H9 (cell line): Measurements from ENCODE around the gene KRT28. TPM values are rescaled to one million over a fixed set of nuclear protein-coding genes. Genes with fewer than 3 reads are reported as not detected.

Experiments used
- DNase-seq: peaks from one replicate; pipeline ENCODE4 v3.0.0-alpha.2; 2017
- H2AFZ ChIP-seq: one replicate; pipeline ENCODE4 v1.6.1; 2013; ENCODE audit warnings: mild to moderate bottlenecking, low read length, control low read depth, moderate library complexity
- H2AK5ac ChIP-seq: 2 replicates; pipeline ENCODE4 v1.6.1; 2013; ENCODE audit warnings: low read length, control low read depth, mixed read lengths; ENCODE audit not compliant: insufficient read length
- H2BK120ac ChIP-seq: one replicate; pipeline ENCODE4 v1.6.1; 2013; ENCODE audit warnings: low read depth, mild to moderate bottlenecking, low read length, control low read depth, inconsistent platforms; ENCODE audit not compliant: poor library complexity, severe bottlenecking
- H2BK12ac ChIP-seq: 2 replicates; pipeline ENCODE4 v1.6.1; 2013; ENCODE audit warnings: low read length, control low read depth, mixed read lengths, low read depth; ENCODE audit not compliant: insufficient read length
- H2BK15ac ChIP-seq: 2 replicates; pipeline ENCODE4 v1.6.1; 2013; ENCODE audit warnings: low read depth, low read length, control low read depth
- H2BK20ac ChIP-seq: one replicate; pipeline ENCODE4 v1.6.1; 2013; ENCODE audit warnings: low read depth, mild to moderate bottlenecking, low read length, control low read depth, inconsistent platforms; ENCODE audit not compliant: poor library complexity, severe bottlenecking
- H2BK5ac ChIP-seq: 2 replicates; pipeline ENCODE4 v1.6.1; 2013; ENCODE audit warnings: low read length, control low read depth, mixed read lengths; ENCODE audit not compliant: insufficient read length
- H3K14ac ChIP-seq: 2 replicates; pipeline ENCODE4 v1.6.1; 2013; ENCODE audit warnings: low read length, control low read depth; ENCODE audit not compliant: insufficient read depth
- H3K18ac ChIP-seq: 2 replicates; pipeline ENCODE4 v1.6.1; 2013; ENCODE audit warnings: low read depth, mild to moderate bottlenecking, mixed read lengths, low read length, control low read depth; ENCODE audit not compliant: insufficient read length
- H3K23ac ChIP-seq: 2 replicates; pipeline ENCODE4 v1.6.1; 2013; ENCODE audit warnings: low read length, control low read depth, mixed read lengths, low read depth; ENCODE audit not compliant: insufficient read length
- H3K23me2 ChIP-seq: 2 replicates; pipeline ENCODE4 v1.6.1; 2013; ENCODE audit warnings: low read depth, mild to moderate bottlenecking, mixed read lengths, low read length, control low read depth; ENCODE audit not compliant: insufficient read length, poor library complexity, severe bottlenecking
- H3K27ac ChIP-seq: 2 replicates; pipeline ENCODE4 v1.5.1; 2013; ENCODE audit warnings: low read length, control low read depth, mixed read lengths, low read depth; ENCODE audit not compliant: insufficient read length
- H3K27me3 ChIP-seq: 2 replicates; pipeline ENCODE4 v1.6.1; 2013; ENCODE audit warnings: low read length, control low read depth, inconsistent platforms; ENCODE audit not compliant: insufficient read depth
- H3K4ac ChIP-seq: 2 replicates; pipeline ENCODE4 v1.6.1; 2013; ENCODE audit warnings: low read depth, mild to moderate bottlenecking, control low read depth, inconsistent platforms, low read length, moderate library complexity
- H3K4me1 ChIP-seq: 2 replicates; pipeline ENCODE4 v1.6.1; 2013; ENCODE audit warnings: low read length, control low read depth, inconsistent platforms; ENCODE audit not compliant: insufficient read depth
- H3K4me2 ChIP-seq: 2 replicates; pipeline ENCODE4 v1.6.1; 2013; ENCODE audit warnings: low read length, control low read depth, mixed read lengths; ENCODE audit not compliant: insufficient read length, insufficient read depth
- H3K56ac ChIP-seq: 2 replicates; pipeline ENCODE4 v1.6.1; 2013; ENCODE audit warnings: low read depth, mild to moderate bottlenecking, mixed read lengths, low read length, control low read depth; ENCODE audit not compliant: insufficient read length
- H3K79me1 ChIP-seq: 2 replicates; pipeline ENCODE4 v1.6.1; 2013; ENCODE audit warnings: low read depth, mild to moderate bottlenecking, moderate library complexity, low read length, control low read depth, inconsistent platforms; ENCODE audit not compliant: insufficient read depth, poor library complexity, severe bottlenecking
- H3K79me2 ChIP-seq: 2 replicates; pipeline ENCODE4 v1.6.1; 2013; ENCODE audit warnings: low read length, control low read depth, inconsistent platforms; ENCODE audit not compliant: insufficient read depth
- H3K9ac ChIP-seq: 2 replicates; pipeline ENCODE4 v1.6.1; 2013; ENCODE audit warnings: low read length, control low read depth, mixed read lengths; ENCODE audit not compliant: insufficient read length; ENCODE audit errors: extremely low read depth
- H3K9me3 ChIP-seq: one replicate; pipeline ENCODE4 v1.6.1; 2013; ENCODE audit warnings: low read depth, low read length, inconsistent platforms; ENCODE audit not compliant: control insufficient read depth
- H3T11ph ChIP-seq: one replicate; pipeline ENCODE4 v1.6.1; 2013; ENCODE audit warnings: mild to moderate bottlenecking, low read length, control low read depth, inconsistent platforms
- H4K20me1 ChIP-seq: one replicate; pipeline ENCODE4 v1.6.1; 2013; ENCODE audit not compliant: control insufficient read depth, insufficient read length, insufficient read depth
- H4K5ac ChIP-seq: 2 replicates; pipeline ENCODE4 v1.6.1; 2013; ENCODE audit warnings: low read depth, mild to moderate bottlenecking, mixed read lengths, low read length, control low read depth; ENCODE audit not compliant: insufficient read length
- H4K8ac ChIP-seq: replicated peaks from 2 replicates; pipeline ENCODE4 v1.6.1; 2013; ENCODE audit warnings: low read length, control low read depth, mixed read lengths, low read depth; ENCODE audit not compliant: insufficient read length
- H4K91ac ChIP-seq: 2 replicates; pipeline ENCODE4 v1.6.1; 2013; ENCODE audit warnings: low read depth, mild to moderate bottlenecking, moderate library complexity, mixed read lengths, low read length, control low read depth; ENCODE audit not compliant: insufficient read length
- H3K27ac Mint-ChIP-seq, 3 experiments: 2 replicates in 2 of 3; 3 replicates in 1 of 3; pipeline ENCODE4 v1.8.0; 2020 to 2021; ENCODE audit warnings: mixed read lengths in 3 of 3, mild to moderate bottlenecking in 1 of 3, moderate library complexity in 1 of 3
- H3K27me3 Mint-ChIP-seq: 2 replicates; pipeline ENCODE4 v1.8.0; 2021; ENCODE audit warnings: low read depth, mild to moderate bottlenecking, moderate library complexity, mixed read lengths
- H3K36me3 Mint-ChIP-seq, 3 experiments: 2 replicates in 2 of 3; 3 replicates in 1 of 3; pipeline ENCODE4 v1.8.0; 2020 to 2021; ENCODE audit warnings: low read depth in 3 of 3, mixed read lengths in 3 of 3; ENCODE audit not compliant: insufficient read depth in 1 of 3
- H3K4me1 Mint-ChIP-seq, 2 experiments: 2 replicates each; pipeline ENCODE4 v1.8.0; 2020; ENCODE audit warnings: mixed read lengths in 2 of 2
- H3K4me3 Mint-ChIP-seq, 2 experiments: 2 replicates in 1 of 2; 3 replicates in 1 of 2; pipeline ENCODE4 v1.8.0; 2020 to 2021; ENCODE audit warnings: mild to moderate bottlenecking in 2 of 2, mixed read lengths in 2 of 2, moderate library complexity in 1 of 2
- H3K9me3 Mint-ChIP-seq, 2 experiments: 2 replicates in 1 of 2; 3 replicates in 1 of 2; pipeline ENCODE4 v1.8.0; 2020; ENCODE audit warnings: mild to moderate bottlenecking in 2 of 2, mixed read lengths in 2 of 2, moderate library complexity in 1 of 2
- WGBS: extraction: QIAGEN DNeasy Blood & Tissue Kit; methylation state at CpG from one replicate; pipeline ENCODE4 v1.1.7; 2013; ENCODE audit warnings: missing lambda C conversion rate, low lambda C conversion rate, mixed read lengths; ENCODE audit not compliant: insufficient read length; ENCODE audit errors: extremely low coverage; 5-methylcytosine and 5-hydroxymethylcytosine counted together
- total RNA-seq: library from RNA; stranded (reverse); gene quantifications from 2 replicates; pipeline ENCODE4 v1.2.1, GENCODE V29; 2021
- TF ChIP-seq, protein P1 (sequence below): fragments of 200-600 bp; sonication (generic); conservative IDR thresholded peaks from 3 replicates; pipeline ENCODE4 v1.8.0; 2021; ENCODE audit warnings: antibody characterized with exemption, mild to moderate bottlenecking

The KRT28 gene
- total RNA-seq, 1 experiment from 2014 or later, result not detected

- H3K27me3 ChIP-seq, result no peaks in the 10 kb centered on the region; the same call in 1 of the 2 replicates
Measured at GRCh38 chr17:40843242-40843641, 43.5 kb upstream of the KRT28 start.

More at GRCh38 chr17:40843242-40843641, 43.5 kb upstream of the KRT28 start:
- Histone ChIP-seq H3K79me1 (no peaks in the 10 kb centered on the region), H2BK5ac (no peak overlapping the region), H3K9ac (no peak overlapping the region), H3K56ac (no peak overlapping the region), H3K4me2 (no peak overlapping the region), H2AK5ac (no peak overlapping the region), H4K20me1 (no peaks in the 10 kb centered on the region), H3K14ac (no peak overlapping the region), H3K27ac (no peak overlapping the region), H3K4ac (no peak overlapping the region), H2BK20ac (no peak overlapping the region), H2BK15ac (no peak overlapping the region), H3K23ac (no peak overlapping the region), H3K9me3 (no peaks in the 10 kb centered on the region), H2BK12ac (no peak overlapping the region), H3K4me1 (no peaks in the 10 kb centered on the region), H3K18ac (no peak overlapping the region), H3T11ph (no peak overlapping the region), H4K91ac (no peak overlapping the region), H3K23me2 (no peaks in the 10 kb centered on the region), H3K79me2 (no peaks in the 10 kb centered on the region), H4K8ac (no peak overlapping the region), H4K5ac (no peak overlapping the region), H2AFZ (no peak overlapping the region), H2BK120ac (no peak overlapping the region)
- WGBS, result no CpG with 5 or more reads among the region's 3 CpGs
- Mint-ChIP-seq H3K36me3 (no peaks in the 10 kb centered on the region), H3K27me3 (peaks cover 96% of the 10 kb centered on the region), H3K4me3 (no peak overlapping the region), H3K4me1 (peaks cover 4% of the 10 kb centered on the region in 2 experiments), H3K27ac (no peak overlapping the region), H3K9me3 (no peaks in the 10 kb centered on the region)
- TF ChIP-seq, protein P1, sequence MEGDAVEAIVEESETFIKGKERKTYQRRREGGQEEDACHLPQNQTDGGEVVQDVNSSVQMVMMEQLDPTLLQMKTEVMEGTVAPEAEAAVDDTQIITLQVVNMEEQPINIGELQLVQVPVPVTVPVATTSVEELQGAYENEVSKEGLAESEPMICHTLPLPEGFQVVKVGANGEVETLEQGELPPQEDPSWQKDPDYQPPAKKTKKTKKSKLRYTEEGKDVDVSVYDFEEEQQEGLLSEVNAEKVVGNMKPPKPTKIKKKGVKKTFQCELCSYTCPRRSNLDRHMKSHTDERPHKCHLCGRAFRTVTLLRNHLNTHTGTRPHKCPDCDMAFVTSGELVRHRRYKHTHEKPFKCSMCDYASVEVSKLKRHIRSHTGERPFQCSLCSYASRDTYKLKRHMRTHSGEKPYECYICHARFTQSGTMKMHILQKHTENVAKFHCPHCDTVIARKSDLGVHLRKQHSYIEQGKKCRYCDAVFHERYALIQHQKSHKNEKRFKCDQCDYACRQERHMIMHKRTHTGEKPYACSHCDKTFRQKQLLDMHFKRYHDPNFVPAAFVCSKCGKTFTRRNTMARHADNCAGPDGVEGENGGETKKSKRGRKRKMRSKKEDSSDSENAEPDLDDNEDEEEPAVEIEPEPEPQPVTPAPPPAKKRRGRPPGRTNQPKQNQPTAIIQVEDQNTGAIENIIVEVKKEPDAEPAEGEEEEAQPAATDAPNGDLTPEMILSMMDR, result no peak
- no peak for DNase-seq
